SKM-1 treated with dmso at 0.1 percent for 144 hours (cell line): Measurements from ENCODE around the gene CCDC87.
A peak's percentile ranks its signal among the peaks of the same experiment; 100 is the strongest.
"Not testable (repeated sequence)": the region's sequence is repeated elsewhere in the genome, so short reads cannot be mapped to it uniquely, and the experiment has no call there.

Source experiments
- DNase-seq: peaks from one replicate; lab custom pipeline; 2025; ENCODE audit not compliant: unreplicated experiment; lab: John Stamatoyannopoulos, UW

Gene CCDC87

DNA sequence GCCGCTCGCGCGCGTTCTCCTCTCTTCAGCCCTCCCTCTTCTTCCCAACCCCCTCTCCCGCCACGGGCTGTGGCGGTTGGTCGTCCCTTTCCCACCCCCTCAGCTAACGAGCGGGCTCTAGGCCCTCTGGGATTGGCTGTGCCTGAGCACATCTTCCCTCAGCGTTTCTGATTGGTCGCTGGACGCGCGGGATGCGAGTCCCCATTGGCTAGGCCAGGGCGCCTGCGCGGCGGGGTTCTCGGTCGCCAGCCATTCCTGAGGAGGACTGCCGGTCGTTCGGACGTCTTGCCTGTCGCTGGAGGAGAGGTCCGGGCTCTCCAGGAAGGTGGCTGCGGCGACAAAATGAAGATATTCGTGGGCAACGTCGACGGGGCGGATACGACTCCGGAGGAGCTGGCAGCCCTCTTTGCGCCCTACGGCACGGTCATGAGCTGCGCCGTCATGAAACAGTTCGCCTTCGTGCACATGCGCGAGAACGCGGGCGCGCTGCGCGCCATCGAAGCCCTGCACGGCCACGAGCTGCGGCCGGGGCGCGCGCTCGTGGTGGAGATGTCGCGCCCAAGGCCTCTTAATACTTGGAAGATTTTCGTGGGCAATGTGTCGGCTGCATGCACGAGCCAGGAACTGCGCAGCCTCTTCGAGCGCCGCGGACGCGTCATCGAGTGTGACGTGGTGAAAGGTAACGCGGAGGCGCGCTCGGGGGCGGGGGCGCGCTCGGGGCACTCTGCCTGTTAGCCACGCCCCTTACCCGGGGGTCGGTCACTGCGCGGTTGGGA, 23.7 kb upstream of the CCDC87 start, which contains the start of gene RBM14:
Gene RBM14, plus strand, starts transcription at position 252 of the 776 bp plus-strand sequence. Its CDS starts 91 bp downstream, at position 343.
- peak; percentile 98 for DNase-seq

DNA sequence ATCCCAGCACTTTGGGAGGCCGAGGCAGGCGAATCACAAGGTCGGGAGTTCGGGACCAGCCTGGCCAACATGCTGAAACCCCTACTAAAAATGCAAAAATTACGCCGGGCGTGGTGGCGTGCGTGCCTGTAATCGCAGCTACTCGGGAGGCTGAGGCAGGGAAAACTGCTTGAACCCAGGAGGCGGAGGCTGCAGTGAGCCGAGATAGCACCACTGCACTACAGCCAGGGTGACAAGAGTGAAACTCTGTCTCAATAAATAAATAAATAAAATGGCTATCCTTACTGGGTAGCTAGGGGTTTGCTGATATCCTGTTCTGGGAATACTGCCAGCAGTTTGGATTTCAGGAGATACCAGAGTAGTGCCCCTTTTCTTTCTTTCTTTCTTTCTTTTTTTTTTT, 21.2 kb upstream of the CCDC87 start:
- DNase-seq, result no peak

DNA sequence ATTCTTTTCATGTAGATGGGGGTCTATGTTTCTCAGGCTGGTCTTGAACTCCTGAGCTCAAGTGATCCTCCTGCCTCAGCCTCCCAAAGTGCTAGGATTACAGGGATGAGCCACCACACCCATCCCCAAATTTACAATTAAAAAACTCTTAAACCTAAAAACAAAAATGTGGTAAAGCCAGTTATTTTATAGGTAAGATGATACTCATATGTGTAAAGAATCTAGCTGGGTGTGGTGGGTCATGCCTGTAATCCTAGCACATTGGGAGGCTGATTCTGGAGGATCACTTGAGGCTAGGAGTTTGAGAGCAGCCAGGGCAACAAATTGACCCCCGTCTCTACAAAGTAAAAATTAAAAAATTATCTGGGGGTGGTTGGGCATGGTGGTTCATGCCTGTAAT, 19.6 kb upstream of the CCDC87 start:
- no peak for DNase-seq

GRCh38 chr11:66609721-66610617, 17.1 kb upstream of the CCDC87 start:
- no peak for DNase-seq

DNA sequence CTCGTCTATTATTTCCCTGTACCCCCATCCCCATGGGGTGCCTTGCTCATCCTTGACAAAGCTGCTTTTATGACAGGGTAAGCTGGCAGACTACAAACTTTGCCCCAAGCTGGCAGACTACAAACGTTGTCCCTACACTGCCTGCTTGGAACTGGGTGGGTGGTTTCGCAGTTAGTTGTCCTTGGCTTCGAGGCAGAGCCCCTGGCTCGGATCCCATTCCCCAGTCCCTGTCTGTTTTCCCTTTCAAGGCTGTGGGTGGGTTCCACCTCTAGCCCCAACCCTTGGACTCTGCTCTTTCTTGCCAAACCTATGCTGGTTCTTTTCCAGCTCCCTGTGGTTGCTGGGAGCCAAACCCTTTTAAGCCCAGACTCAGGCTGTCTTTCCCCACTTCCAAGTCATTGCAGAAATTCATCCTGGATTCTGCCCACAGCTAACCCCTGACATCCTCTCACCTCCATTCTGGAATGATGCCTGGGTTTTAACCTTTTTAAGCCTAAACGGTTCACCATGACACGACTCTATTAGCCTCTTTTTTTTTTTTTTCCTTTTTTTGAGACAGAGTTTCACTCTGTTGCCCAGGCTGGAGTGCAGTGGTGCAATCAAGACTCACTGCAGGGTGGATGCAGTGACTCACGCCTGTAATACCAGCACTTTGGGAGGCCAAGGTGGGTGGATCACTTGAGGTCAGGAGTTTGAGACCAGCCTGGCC, 14.4 kb upstream of the CCDC87 start:
- no peak for DNase-seq

DNA sequence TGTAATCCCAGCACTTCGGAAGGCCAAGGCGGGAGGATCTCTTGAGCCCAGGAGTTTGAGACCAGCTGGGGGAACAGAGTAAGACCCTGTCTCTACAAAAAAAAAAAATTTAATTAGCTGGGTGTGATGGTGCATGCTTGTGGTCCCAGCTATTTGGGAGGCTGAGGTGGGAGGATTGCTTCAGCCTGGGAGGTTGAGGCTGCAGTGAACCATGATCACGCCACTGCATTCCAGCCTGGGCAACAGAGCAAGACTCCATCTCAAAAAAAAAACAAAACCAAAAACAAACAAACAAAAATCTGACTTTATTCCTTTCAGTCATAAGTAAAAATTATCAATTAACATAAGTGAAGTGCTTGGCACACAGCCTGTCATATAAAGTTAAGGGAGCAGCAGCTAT, 13.7 kb upstream of the CCDC87 start:
- DNase-seq, result not testable (repeated sequence)

- DNase-seq, result no peak
Measured at GRCh38 chr11:66604155-66604554, 11.3 kb upstream of the CCDC87 start.

DNA sequence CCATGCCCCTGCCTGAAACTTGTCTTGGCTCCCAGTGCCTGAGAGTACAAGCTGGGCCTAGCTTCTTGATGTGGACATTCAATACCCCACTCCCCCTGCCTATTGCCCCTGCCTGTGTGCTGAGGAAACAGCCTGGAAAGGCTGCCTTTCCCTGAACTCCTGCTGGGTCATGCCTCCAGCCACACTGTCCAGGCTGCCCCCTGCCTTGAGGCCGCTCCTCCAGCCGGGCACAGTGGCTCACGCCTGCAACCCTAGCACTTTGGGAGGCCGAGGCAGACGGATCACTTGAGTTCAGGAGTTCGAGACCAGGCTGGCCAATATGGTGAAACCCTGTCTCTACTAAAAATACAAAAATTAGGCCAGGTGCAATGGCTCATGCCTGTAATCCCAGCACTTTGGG, 10.2 kb upstream of the CCDC87 start:
- no peak for DNase-seq

DNA sequence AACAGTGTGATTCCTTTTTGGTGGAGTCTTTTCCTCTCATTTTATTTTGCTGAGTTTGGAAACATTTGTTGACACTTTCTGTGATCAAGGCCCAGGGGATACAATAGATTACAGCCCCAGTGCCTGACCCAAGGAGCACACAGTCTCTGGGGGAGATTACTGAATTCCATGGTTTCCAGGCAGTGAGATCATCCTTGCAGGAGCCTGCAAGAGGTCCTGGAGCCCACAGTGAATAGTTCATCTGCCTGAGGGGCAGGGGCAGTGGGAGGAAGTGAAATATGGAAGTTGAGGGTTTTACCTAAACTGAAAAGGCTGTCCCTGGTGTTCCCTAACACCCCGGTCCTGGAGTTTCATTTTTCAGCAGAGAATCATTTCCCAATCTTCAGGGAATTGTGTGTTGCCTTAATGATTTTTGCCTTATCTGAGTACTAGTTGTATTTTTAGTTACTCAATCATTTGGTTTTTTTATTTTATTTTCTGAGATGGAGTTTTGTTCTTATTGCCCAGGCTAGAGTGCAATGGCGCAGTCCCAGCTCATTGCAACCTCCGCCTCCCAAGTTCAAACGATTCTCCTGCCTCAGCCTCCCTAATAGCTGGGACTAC, 7.9 kb upstream of the CCDC87 start:
- peak; percentile 24 for DNase-seq

- DNase-seq, result no peak
Measured at GRCh38 chr11:66600219-66600618, 7.4 kb upstream of the CCDC87 start.

DNA sequence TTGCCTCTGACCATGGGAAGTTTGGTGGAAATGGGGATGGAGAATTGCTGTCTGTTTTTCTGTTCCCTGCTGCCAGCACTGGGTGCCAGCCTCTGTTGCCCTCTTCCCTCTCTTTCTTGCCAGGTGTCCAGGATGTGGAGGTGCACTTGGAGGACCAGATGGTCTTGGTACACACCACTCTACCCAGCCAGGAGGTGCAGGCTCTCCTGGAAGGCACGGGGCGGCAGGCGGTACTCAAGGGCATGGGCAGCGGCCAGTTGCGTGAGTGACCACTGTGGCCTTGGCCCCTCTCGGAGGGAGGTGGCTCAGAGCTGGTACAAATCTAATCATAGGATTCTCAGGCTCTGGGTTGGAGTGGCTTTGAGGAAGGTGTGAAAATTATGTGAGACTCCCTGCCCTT, 6.1 kb upstream of the CCDC87 start:
- no peak for DNase-seq

GRCh38 chr11:66595245-66595904, 2.5 kb upstream of the CCDC87 start:
- peak; percentile 49 for DNase-seq

- DNase-seq, result no peak
Measured at GRCh38 chr11:66593650-66594049, 787 bp upstream of the CCDC87 start.

DNA sequence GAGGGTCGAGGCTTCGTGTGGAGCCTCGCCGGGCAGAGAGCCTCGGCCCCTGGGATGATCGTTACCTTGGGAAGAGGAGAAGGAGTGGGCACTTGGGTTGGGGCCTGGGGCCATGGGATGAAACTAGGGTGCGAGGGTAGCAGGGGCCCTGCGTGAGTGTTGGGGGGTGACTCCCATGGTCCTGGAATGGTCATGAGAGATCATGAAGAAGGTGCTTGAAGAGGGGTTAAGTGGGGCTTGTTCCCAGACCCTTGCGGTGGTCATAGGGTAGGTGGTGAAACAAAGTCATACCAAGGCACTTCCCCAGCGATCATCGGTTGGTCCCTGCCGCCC, 406 bp upstream of the CCDC87 start:
- DNase-seq, result no peak

- DNase-seq, result no peak
Measured at GRCh38 chr11:66591175-66591574, 1.7 kb downstream of the CCDC87 start.

- DNase-seq, result no peak
Measured at GRCh38 chr11:66589996-66590675, 2.7 kb downstream of the CCDC87 start.

DNA sequence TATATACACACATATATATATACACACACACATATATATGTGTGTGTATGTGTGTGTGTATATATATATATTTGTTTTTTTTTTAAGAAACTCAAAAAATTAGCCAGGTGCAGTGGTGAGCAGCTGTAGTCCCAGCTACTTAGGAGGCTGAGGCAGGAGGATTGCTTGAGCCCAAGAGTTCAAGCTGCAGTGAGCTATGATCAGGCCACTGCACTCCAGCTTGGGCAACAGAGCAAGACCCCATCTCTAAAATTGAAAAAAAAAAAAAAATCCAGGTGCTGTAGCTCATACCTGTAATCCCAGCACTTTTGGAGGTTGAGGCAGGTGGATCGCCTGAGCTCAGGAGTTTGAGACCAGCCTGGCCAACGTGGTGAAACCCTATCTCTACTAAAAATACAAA, 3.5 kb downstream of the CCDC87 start:
- DNase-seq, result not testable (repeated sequence)

DNA sequence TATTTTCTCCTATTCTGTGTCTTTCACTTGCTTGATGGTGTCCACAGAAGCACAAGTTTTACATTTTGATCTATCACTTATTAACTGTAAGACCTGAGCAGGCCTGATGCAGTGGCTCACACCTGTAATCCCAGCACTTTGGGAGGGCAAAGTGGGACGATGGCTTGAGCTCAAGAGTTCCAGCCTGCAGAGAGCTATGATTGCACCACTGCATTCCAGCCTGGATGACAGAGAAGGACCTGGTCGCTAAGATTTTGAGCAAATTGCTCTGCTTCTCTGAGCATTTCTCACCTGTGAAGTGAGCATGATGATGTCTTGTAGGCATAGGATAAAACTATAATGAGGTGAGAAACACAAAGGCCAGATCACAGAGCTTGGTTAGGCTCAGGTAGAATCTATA, 6.7 kb downstream of the CCDC87 start:
- no peak for DNase-seq

DNA sequence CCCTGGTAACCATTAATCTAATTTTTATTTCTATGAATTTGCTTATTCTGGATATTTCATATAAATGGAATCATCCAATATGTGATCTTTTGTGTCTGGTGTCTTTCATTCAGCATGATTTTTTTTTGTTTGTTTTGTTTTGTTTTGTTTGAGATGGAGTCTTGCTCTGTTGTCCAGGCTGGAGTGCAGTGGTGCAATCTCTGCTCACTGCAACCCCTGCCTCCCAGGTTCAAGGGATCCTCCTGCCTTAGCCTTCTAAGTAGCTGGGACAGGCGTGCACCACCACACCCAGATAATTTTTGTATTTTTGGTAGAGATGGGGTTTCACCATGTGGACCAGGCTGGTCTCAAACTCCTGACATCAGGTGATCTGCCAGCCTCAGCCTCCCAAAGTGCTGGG, 7.4 kb downstream of the CCDC87 start:
- not testable (repeated sequence) for DNase-seq

DNA sequence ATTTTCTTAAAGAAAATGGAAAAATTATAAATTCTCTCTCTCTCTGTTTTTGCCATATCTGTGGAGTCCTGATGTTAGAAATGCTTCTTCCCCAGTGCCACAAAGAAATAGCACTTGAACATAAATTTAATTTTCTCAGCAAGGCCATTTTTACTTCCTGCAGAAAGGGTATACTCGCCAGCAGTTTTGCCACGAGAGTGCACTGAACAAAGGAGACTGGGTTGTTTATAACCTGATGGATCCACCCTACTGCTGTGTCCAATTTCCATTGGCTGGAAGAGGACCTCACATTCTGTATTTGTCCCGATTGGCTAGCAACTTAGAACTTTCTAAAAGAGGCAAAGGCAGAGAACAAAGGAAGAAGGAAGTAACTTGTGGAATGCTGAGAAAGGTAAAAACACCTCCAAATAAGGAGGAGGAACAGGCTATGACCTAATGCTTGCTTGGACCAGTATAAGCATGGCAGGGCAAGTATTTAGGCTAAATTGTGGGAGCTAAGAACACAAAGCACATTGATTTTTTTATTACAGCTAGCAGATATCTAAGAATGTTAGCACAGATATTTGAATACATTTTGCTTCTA, 10.2 kb downstream of the CCDC87 start:
- DNase-seq, result not testable (repeated sequence)
